Activated naive CD4-positive, alpha-beta T cell treated with anti-CD3 and anti-CD28 coated beads, Interleukin-2, amount 10 ng/mL, durations not matched to agents 7 days and 5 days (primary cell): ENCODE data around the gene NAV1.

ENCODE experiments used
- CTCF ChIA-PET: fragments of 350-600 bp; sonication (Branson Sonifier 250); formaldehyde crosslinking; loops from one replicate; lab custom pipeline; 2021; ENCODE audit warnings: antibody characterized with exemption; lab: Charles Lee
- DNase-seq: peaks from one replicate; pipeline ENCODE4 v3.0.0-alpha.2; 2020
- H3K27ac Mint-ChIP-seq: one replicate; pipeline ENCODE4 v1.8.0; 2021; ENCODE audit warnings: mild to moderate bottlenecking, moderate library complexity, mixed read lengths
- H3K27me3 Mint-ChIP-seq: one replicate; pipeline ENCODE4 v1.8.0; 2021; ENCODE audit warnings: mild to moderate bottlenecking, mixed read lengths
- H3K36me3 Mint-ChIP-seq: one replicate; pipeline ENCODE4 v1.8.0; 2021; ENCODE audit warnings: mixed read lengths
- H3K4me1 Mint-ChIP-seq: one replicate; pipeline ENCODE4 v1.8.0; 2021; ENCODE audit warnings: mixed read lengths
- H3K4me3 Mint-ChIP-seq: one replicate; pipeline ENCODE4 v1.8.0; 2021; ENCODE audit warnings: mild to moderate bottlenecking, moderate library complexity, mixed read lengths
- H3K9me3 Mint-ChIP-seq: one replicate; pipeline ENCODE4 v1.8.0; 2021; ENCODE audit warnings: mixed read lengths

The NAV1 gene

GRCh38 chr1:201552941-201553351, 14.0 kb downstream of the NAV1 start:
- Mint-ChIP-seq H3K9me3 (no peaks in the 10 kb centered on the region), H3K4me3 (no peak overlapping the region), H3K36me3 (no peaks in the 10 kb centered on the region), H3K27me3 (peaks cover 18% of the 10 kb centered on the region), H3K27ac (no peak overlapping the region), H3K4me1 (peaks cover 3% of the 10 kb centered on the region)
- no peak for DNase-seq
- CTCF ChIA-PET, result interaction anchor here (0.6 to 1.3 kb wide), 2 partner anchors 49 to 71 kb away, joined by 3 to 4 read pairs; no protein-coding TSS in a partner anchor

- Mint-ChIP-seq H3K27ac (no peak overlapping the region), H3K27me3 (peaks cover 18% of the 10 kb centered on the region), H3K4me3 (no peak overlapping the region), H3K36me3 (no peaks in the 10 kb centered on the region), H3K9me3 (no peaks in the 10 kb centered on the region), H3K4me1 (peaks cover 3% of the 10 kb centered on the region)
- no peak for DNase-seq
- CTCF ChIA-PET, result interaction anchor here (0.6 to 1.3 kb wide), 2 partner anchors 48 to 72 kb away, joined by 3 to 4 read pairs; no protein-coding TSS in a partner anchor
Measured at GRCh38 chr1:201553496-201554189, 14.7 kb downstream of the NAV1 start.

- no peak overlapping the region for H3K27ac Mint-ChIP-seq
- no peaks in the 10 kb centered on the region for H3K36me3 Mint-ChIP-seq
- CTCF ChIA-PET, result interaction anchor here (1.3 kb wide), 1 partner anchor 73 kb away, joined by 4 read pairs; no protein-coding TSS in a partner anchor
- H3K4me1 Mint-ChIP-seq, result peaks cover 3% of the 10 kb centered on the region
- H3K27me3 Mint-ChIP-seq, result peaks cover 19% of the 10 kb centered on the region
- H3K9me3 Mint-ChIP-seq, result no peaks in the 10 kb centered on the region
- no peak overlapping the region for H3K4me3 Mint-ChIP-seq
- DNase-seq, result no peak
Measured at GRCh38 chr1:201554190-201554600, 15.3 kb downstream of the NAV1 start.

- DNase-seq, result no peak
- no peaks in the 10 kb centered on the region for H3K9me3 Mint-ChIP-seq
- H3K27ac Mint-ChIP-seq, result no peak overlapping the region
- peaks cover 27% of the 10 kb centered on the region for H3K27me3 Mint-ChIP-seq
- H3K36me3 Mint-ChIP-seq, result no peaks in the 10 kb centered on the region
- H3K4me3 Mint-ChIP-seq, result no peak overlapping the region
- CTCF ChIA-PET, result no interaction called here
- H3K4me1 Mint-ChIP-seq, result peaks cover 3% of the 10 kb centered on the region
Measured at GRCh38 chr1:201554789-201555592, 16.1 kb downstream of the NAV1 start.

GRCh38 chr1:201555593-201555945, 16.6 kb downstream of the NAV1 start:
- Mint-ChIP-seq H3K9me3 (no peaks in the 10 kb centered on the region), H3K27ac (no peak overlapping the region), H3K4me3 (no peak overlapping the region), H3K36me3 (no peaks in the 10 kb centered on the region), H3K27me3 (peaks cover 30% of the 10 kb centered on the region), H3K4me1 (peaks cover 3% of the 10 kb centered on the region)
- CTCF ChIA-PET, result no interaction called here
- DNase-seq, result no peak

- Mint-ChIP-seq H3K27ac (no peak overlapping the region), H3K27me3 (peaks cover 28% of the 10 kb centered on the region), H3K4me3 (no peak overlapping the region), H3K4me1 (peaks cover 6% of the 10 kb centered on the region), H3K36me3 (no peaks in the 10 kb centered on the region), H3K9me3 (no peaks in the 10 kb centered on the region)
- no peak for DNase-seq
- CTCF ChIA-PET, result interaction anchor here (1.0 to 8.0 kb wide), 3 partner anchors 44 to 238 kb away, joined by 3 to 145 read pairs (median 61); no protein-coding TSS in a partner anchor
Measured at GRCh38 chr1:201556841-201557571, 18.1 kb downstream of the NAV1 start.

GRCh38 chr1:201557572-201557958, 18.6 kb downstream of the NAV1 start:
- Mint-ChIP-seq H3K4me1 (peaks cover 6% of the 10 kb centered on the region), H3K4me3 (no peak overlapping the region), H3K27me3 (peaks cover 28% of the 10 kb centered on the region), H3K9me3 (no peaks in the 10 kb centered on the region), H3K27ac (no peak overlapping the region), H3K36me3 (no peaks in the 10 kb centered on the region)
- CTCF ChIA-PET, result interaction anchor here (1.0 to 8.0 kb wide), 5 partner anchors 11 to 237 kb away, joined by 3 to 145 read pairs (median 14); no protein-coding TSS in a partner anchor
- no peak for DNase-seq

- Mint-ChIP-seq H3K36me3 (no peaks in the 10 kb centered on the region), H3K4me1 (peaks cover 6% of the 10 kb centered on the region), H3K9me3 (no peaks in the 10 kb centered on the region), H3K4me3 (no peak overlapping the region), H3K27ac (no peak overlapping the region), H3K27me3 (peaks cover 20% of the 10 kb centered on the region)
- peak; percentile 79 for DNase-seq
- CTCF ChIA-PET, result interaction anchor here (0.6 to 8.0 kb wide), 20 partner anchors 9 to 253 kb away, joined by 3 to 145 read pairs (median 4); no protein-coding TSS in a partner anchor
Measured at GRCh38 chr1:201559679-201560162, 20.8 kb downstream of the NAV1 start.

GRCh38 chr1:201560328-201561194, 21.6 kb downstream of the NAV1 start:
- peaks cover 4% of the 10 kb centered on the region for H3K4me1 Mint-ChIP-seq
- no peak overlapping the region for H3K4me3 Mint-ChIP-seq
- no peak for DNase-seq
- peaks cover 20% of the 10 kb centered on the region for H3K27me3 Mint-ChIP-seq
- no peaks in the 10 kb centered on the region for H3K9me3 Mint-ChIP-seq
- CTCF ChIA-PET, result interaction anchor here (0.6 to 8.0 kb wide), 15 partner anchors 8 to 336 kb away, joined by 3 to 145 read pairs (median 4); no protein-coding TSS in a partner anchor
- H3K27ac Mint-ChIP-seq, result no peak overlapping the region
- no peaks in the 10 kb centered on the region for H3K36me3 Mint-ChIP-seq

- CTCF ChIA-PET, result interaction anchor here (1.0 to 8.0 kb wide), 6 partner anchors 13 to 336 kb away, joined by 3 to 145 read pairs (median 8); no protein-coding TSS in a partner anchor
- H3K4me1 Mint-ChIP-seq, result peaks cover 3% of the 10 kb centered on the region
- H3K4me3 Mint-ChIP-seq, result no peak overlapping the region
- DNase-seq, result no peak
- H3K36me3 Mint-ChIP-seq, result no peaks in the 10 kb centered on the region
- H3K27me3 Mint-ChIP-seq, result peaks cover 20% of the 10 kb centered on the region
- H3K27ac Mint-ChIP-seq, result no peak overlapping the region
- H3K9me3 Mint-ChIP-seq, result no peaks in the 10 kb centered on the region
Measured at GRCh38 chr1:201561195-201561564, 22.3 kb downstream of the NAV1 start.

- H3K4me3 Mint-ChIP-seq, result no peak overlapping the region
- H3K27ac Mint-ChIP-seq, result no peak overlapping the region
- DNase-seq, result no peak
- H3K36me3 Mint-ChIP-seq, result no peaks in the 10 kb centered on the region
- CTCF ChIA-PET, result interaction anchor here (1.0 to 8.0 kb wide), 6 partner anchors 12 to 335 kb away, joined by 3 to 145 read pairs (median 8); no protein-coding TSS in a partner anchor
- no peaks in the 10 kb centered on the region for H3K9me3 Mint-ChIP-seq
- H3K27me3 Mint-ChIP-seq, result peaks cover 20% of the 10 kb centered on the region
- H3K4me1 Mint-ChIP-seq, result peaks cover 3% of the 10 kb centered on the region
Measured at GRCh38 chr1:201561601-201562000, 22.7 kb downstream of the NAV1 start.

- CTCF ChIA-PET, result interaction anchor here (1.0 to 8.0 kb wide), 4 partner anchors 12 to 334 kb away, joined by 3 to 145 read pairs (median 32); no protein-coding TSS in a partner anchor
- Mint-ChIP-seq H3K4me1 (peaks cover 3% of the 10 kb centered on the region), H3K36me3 (no peaks in the 10 kb centered on the region), H3K27me3 (peaks cover 15% of the 10 kb centered on the region), H3K27ac (no peak overlapping the region), H3K4me3 (no peak overlapping the region), H3K9me3 (no peaks in the 10 kb centered on the region)
- no peak for DNase-seq
Measured at GRCh38 chr1:201562257-201562656, 23.3 kb downstream of the NAV1 start.
